Measurements from ENCODE around the gene STAB1.

Gene STAB1

DNA sequence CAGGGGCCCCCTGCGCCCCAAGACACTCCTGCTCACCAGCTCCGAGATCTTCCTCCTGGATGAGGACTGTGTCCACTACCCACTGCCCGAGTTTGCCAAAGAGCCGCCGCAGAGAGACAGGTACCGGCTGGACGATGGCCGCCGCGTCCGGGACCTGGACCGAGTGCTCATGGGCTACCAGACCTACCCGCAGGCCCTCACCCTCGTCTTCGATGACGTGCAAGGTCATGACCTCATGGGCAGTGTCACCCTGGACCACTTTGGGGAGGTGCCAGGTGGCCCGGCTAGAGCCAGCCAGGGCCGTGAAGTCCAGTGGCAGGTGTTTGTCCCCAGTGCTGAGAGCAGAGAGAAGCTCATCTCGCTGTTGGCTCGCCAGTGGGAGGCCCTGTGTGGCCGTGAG lies 3.1 kb upstream of the STAB1 start:
- no peak overlapping the region for H3K9ac ChIP-seq (ENCODE audit: low read depth, low read length)
- no peaks in the 10 kb centered on the region for H3K9me3 ChIP-seq (ENCODE audit: control insufficient read depth, insufficient read depth, low read length)
- peaks cover 60% of the 10 kb centered on the region for H3K36me3 ChIP-seq (ENCODE audit: control insufficient read depth, insufficient read depth, low read length)
- no peaks in the 10 kb centered on the region for H3K27me3 ChIP-seq (ENCODE audit: control insufficient read depth, insufficient read depth, low read length)
- H3K4me3 ChIP-seq (ENCODE audit: low read depth, low read length) = no peak overlapping the region
- H3K4me1 ChIP-seq (ENCODE audit: control insufficient read depth, insufficient read depth, low read length) = no peaks in the 10 kb centered on the region

DNA sequence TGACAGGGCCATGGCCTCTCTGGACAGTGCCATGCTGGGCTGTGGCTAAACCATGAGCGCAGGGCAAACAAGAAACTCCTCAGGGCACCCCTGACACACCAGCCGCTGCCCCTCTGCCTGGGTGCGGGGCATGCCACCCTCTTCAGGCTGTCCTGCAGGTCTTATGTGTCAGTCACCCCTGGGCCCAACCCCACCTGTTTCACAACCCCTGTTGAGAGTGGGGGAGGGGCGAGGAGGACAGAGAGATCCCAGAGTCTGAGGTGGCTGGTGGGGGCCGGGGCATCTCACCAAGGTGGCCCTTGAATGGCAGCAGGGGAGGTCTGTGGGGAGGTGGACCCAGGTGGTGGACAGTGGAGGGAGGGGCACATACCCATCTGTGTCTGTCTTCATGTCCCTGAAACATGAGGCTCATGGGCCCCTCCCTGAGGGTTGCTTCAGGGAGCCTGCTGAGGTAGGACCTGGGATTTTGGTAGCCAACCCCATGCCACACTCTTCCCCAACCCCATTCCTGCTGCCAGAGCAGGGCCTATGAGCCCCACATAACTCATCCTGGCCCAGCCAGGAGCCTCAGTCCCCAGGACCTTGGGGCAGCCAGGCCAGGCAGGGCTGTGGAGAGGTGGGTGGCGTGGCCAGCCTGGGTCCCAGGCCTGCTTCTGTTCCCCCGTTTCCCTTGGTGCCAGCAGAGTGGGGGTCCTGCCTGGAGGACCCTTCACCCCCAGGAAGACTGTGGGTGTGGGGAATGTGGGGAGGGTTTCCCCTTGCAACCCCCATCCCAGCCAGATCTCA lies 1.7 kb upstream of the STAB1 start:
- Histone ChIP-seq H3K4me3 (ENCODE audit: low read depth, low read length) (no peak overlapping the region), H3K27me3 (ENCODE audit: control insufficient read depth, insufficient read depth, low read length) (no peaks in the 10 kb centered on the region), H3K4me1 (ENCODE audit: control insufficient read depth, insufficient read depth, low read length) (no peaks in the 10 kb centered on the region), H3K9me3 (ENCODE audit: control insufficient read depth, insufficient read depth, low read length) (no peaks in the 10 kb centered on the region), H3K36me3 (ENCODE audit: control insufficient read depth, insufficient read depth, low read length) (peaks cover 46% of the 10 kb centered on the region), H3K9ac (ENCODE audit: low read depth, low read length) (no peak overlapping the region)

DNA sequence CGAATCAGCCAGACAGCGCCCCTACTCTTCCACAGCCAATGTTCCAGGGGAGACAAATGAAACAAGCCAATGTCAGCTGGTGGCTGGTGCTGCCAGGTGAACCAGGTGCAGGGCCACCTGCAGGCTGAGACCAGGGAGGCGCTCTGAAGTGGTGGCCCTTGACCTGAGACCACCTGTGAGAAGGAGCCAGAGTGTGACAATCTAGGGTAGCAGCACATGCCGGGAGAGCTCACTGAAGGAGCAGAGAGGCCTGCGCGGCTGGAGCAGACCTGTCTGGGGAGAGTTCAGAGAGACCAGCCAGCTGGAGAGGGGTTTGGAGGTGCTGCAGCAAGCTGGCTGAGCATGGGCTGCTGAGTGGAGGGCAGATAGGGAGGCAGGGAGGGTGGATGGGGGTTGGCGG lies 693 bp upstream of the STAB1 start:
- Histone ChIP-seq H3K27me3 (ENCODE audit: control insufficient read depth, insufficient read depth, low read length) (no peaks in the 10 kb centered on the region), H3K9me3 (ENCODE audit: control insufficient read depth, insufficient read depth, low read length) (no peaks in the 10 kb centered on the region), H3K9ac (ENCODE audit: low read depth, low read length) (no peak overlapping the region), H3K4me1 (ENCODE audit: control insufficient read depth, insufficient read depth, low read length) (no peaks in the 10 kb centered on the region), H3K4me3 (ENCODE audit: low read depth, low read length) (no peak overlapping the region), H3K36me3 (ENCODE audit: control insufficient read depth, insufficient read depth, low read length) (peaks cover 37% of the 10 kb centered on the region)

DNA sequence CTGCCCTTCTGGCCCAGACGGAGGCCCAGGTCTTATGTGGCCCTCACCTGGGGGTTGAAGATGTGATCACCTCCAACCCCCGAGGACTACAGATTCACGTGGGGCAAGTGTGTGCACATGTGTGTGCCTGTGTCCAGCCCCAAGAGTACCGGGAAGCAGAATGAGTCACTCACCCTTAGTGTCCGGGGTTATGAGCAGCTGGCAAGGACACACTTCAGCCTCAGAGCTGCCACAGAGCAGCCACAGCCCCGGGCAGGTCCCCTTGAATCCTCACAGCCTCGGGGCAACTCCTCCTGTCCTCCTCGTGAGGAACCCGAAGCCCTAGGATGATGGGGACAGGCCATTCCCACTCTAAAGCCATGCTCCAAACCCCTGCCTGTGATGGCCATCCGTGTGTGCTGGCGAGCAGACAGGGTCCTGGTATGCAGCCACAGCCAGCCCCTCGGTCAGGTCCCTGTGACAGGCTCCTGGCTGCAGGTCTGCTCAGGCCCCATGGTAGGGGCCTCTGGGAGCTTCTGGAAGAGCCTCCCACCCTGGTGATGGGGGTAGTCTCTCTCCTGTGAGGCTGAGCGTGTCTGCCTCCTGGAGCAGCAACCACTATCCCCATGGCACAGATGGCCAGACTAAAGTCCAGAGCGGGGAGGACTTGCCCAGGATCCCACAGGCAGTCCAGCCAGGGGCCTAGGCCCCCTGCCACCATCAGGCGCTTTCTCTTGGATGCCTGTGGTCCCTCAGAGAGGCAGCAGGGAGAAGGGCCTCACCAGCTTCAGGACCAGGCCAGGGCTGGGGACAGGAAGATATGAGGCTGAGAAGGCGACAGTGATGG lies 852 bp downstream of the STAB1 start:
- peaks cover 22% of the 10 kb centered on the region for H3K36me3 ChIP-seq (ENCODE audit: control insufficient read depth, insufficient read depth, low read length)
- no peaks in the 10 kb centered on the region for H3K27me3 ChIP-seq (ENCODE audit: control insufficient read depth, insufficient read depth, low read length)
- H3K4me1 ChIP-seq (ENCODE audit: control insufficient read depth, insufficient read depth, low read length) = no peaks in the 10 kb centered on the region
- H3K4me3 ChIP-seq (ENCODE audit: low read depth, low read length) = no peak overlapping the region
- H3K9me3 ChIP-seq (ENCODE audit: control insufficient read depth, insufficient read depth, low read length) = no peaks in the 10 kb centered on the region
- no peak overlapping the region for H3K9ac ChIP-seq (ENCODE audit: low read depth, low read length)

DNA sequence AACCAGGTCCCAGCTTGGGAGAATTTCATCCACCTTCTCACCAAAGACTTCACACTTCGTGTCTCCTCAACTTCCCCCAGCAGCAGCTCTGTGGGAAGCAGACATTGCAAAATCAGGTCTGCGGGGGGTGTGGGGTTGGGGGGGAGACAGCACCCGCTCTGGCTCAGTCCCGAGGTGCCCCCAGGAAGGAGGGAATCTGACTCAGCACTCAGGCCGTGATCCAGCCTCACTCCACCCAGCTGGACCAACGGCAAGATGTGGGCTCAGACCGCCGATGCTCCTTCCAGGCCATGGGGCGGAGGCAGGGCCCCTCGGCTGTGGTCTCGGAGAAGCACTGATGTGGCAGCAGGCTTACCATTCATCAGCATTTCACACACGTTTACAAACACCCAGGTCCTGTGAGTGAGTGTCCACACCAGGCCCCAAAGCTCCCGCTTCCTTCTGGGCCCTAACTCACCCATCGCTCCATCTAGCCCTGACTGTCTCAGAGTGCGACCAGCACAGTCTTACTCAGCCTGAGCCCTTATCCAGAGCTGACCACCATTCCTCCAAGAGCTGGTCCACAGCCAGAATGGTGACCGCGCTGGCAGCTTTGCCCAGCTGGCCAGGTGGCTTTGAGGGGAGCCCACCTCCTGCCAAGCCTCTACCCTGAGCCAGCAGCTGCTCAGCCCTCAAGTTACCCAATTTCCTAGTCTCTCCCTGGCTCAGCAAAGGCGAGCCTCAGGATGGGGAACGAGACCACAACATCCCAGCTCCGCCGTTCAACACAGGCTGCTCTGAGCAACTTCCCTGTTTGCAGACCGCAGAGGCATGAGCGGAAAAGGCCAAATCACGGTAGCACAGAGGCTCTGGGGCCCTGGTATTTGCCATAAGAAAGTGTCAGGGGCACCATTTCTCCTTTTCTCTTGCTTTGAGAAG lies 3.3 kb downstream of the STAB1 start:
- Histone ChIP-seq H3K4me3 (ENCODE audit: low read depth, low read length) (no peak overlapping the region), H3K9ac (ENCODE audit: low read depth, low read length) (no peak overlapping the region)

DNA sequence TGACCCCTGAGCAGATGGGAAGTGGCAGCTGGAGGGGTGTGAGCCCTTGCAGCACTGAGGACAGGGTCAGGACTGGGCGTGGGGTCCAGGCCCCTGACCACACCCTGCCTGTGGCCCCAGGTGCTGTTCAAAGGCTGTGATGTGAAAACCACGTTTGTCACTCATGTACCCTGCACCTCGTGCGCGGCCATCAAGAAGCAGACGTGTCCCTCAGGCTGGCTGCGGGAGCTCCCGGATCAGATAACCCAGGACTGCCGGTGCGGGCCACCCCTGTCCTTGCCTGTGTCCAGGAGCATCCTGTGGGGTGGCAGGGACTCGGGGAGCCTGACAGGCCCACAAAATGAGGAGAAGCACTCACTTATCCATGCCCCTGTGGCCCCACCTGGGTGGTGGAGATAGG lies 5.9 kb downstream of the STAB1 start:
- H3K9me3 ChIP-seq (ENCODE audit: control insufficient read depth, insufficient read depth, low read length) = no peaks in the 10 kb centered on the region
- H3K9ac ChIP-seq (ENCODE audit: low read depth, low read length) = no peak overlapping the region
- H3K4me3 ChIP-seq (ENCODE audit: low read depth, low read length) = no peak overlapping the region
- H3K36me3 ChIP-seq (ENCODE audit: control insufficient read depth, insufficient read depth, low read length) = no peaks in the 10 kb centered on the region
- no peaks in the 10 kb centered on the region for H3K4me1 ChIP-seq (ENCODE audit: control insufficient read depth, insufficient read depth, low read length)
- no peaks in the 10 kb centered on the region for H3K27me3 ChIP-seq (ENCODE audit: control insufficient read depth, insufficient read depth, low read length)

More for the DNA sequence above, 3.3 kb downstream of the STAB1 start:
- H3K9me3 ChIP-seq (ENCODE audit: control insufficient read depth, insufficient read depth, low read length) = no peaks in the 10 kb centered on the region
- H3K4me1 ChIP-seq (ENCODE audit: control insufficient read depth, insufficient read depth, low read length) = no peaks in the 10 kb centered on the region
- H3K36me3 ChIP-seq (ENCODE audit: control insufficient read depth, insufficient read depth, low read length) = peaks cover under 1% of the 10 kb centered on the region
- H3K27me3 ChIP-seq (ENCODE audit: control insufficient read depth, insufficient read depth, low read length) = no peaks in the 10 kb centered on the region

DNA sequence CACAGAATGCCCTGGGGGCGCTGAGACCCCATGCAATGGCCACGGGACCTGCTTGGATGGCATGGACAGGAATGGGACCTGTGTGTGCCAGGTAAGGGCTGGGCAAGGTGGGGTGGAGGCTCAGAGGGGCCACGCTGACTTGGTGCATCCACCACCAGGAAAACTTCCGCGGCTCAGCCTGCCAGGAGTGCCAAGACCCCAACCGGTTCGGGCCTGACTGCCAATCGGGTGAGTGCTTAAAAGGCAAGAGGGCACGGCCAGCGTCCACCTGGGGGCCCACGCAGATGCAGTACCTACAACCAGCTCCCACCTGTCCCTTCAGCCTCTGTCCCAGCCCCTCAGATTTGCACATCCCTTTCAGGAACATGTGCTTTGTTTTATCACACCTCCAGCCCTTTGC lies 6.9 kb downstream of the STAB1 start:
- Histone ChIP-seq H3K4me1 (ENCODE audit: control insufficient read depth, insufficient read depth, low read length) (no peaks in the 10 kb centered on the region), H3K27me3 (ENCODE audit: control insufficient read depth, insufficient read depth, low read length) (no peaks in the 10 kb centered on the region), H3K9ac (ENCODE audit: low read depth, low read length) (no peak overlapping the region), H3K4me3 (ENCODE audit: low read depth, low read length) (no peak overlapping the region), H3K9me3 (ENCODE audit: control insufficient read depth, insufficient read depth, low read length) (no peaks in the 10 kb centered on the region), H3K36me3 (ENCODE audit: control insufficient read depth, insufficient read depth, low read length) (no peaks in the 10 kb centered on the region)

DNA sequence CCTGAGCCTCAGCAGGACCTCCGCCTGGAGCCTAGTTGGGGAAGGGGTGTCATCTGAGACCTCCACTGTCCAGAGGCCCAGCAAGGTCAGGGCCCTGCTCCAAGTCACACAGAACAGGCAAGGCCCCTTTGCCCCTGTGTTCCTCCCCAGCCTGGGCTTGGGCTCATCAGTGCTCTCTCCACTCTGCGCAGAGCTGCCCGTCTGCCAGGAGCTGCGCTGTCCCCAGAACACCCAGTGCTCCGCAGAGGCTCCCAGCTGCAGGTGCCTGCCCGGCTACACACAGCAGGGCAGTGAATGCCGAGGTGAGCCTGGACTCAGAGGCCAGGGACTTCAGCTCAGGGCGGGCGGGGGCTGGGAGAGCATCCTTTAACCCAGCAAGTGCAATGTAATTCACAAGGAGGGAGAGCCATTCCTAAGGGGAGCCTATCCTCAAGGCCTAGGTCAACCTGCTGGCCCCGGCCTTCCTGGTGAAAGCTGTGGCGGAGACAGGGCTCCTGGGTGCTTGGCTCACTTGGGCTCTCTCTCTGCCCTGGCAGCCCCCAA lies 7.7 kb downstream of the STAB1 start:
- no peaks in the 10 kb centered on the region for H3K4me1 ChIP-seq (ENCODE audit: control insufficient read depth, insufficient read depth, low read length)

DNA sequence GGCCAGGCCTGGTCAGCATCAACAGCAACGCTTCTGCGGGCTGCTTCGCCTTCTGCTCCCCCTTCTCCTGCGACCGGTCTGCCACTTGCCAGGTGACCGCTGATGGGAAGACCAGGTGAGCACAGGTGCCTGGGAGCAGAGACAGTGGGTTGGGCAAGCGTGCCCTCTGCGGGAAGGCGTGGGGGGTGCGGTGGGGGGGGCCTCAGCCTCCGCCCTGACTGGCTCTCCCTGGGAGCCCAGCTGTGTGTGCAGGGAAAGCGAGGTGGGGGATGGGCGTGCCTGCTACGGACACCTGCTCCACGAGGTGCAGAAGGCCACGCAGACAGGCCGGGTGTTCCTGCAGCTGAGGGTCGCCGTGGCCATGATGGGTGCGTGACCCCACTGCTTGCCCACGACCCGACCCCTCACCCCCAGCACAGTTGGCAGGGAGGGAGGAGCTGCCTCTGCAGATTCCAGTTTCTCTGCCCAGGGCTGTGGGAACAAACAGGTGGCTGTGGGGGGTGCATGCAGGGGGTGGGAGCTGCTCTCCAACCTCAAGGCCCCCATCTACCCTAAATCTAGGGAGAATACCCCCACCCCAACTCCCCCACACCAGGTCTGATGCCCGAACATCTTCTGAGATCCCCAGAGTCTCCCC lies 8.8 kb downstream of the STAB1 start:
- Histone ChIP-seq H3K9me3 (ENCODE audit: control insufficient read depth, insufficient read depth, low read length) (no peaks in the 10 kb centered on the region), H3K9ac (ENCODE audit: low read depth, low read length) (no peak overlapping the region), H3K4me3 (ENCODE audit: low read depth, low read length) (no peak overlapping the region)

More for the DNA sequence above, 7.7 kb downstream of the STAB1 start:
- Histone ChIP-seq H3K9me3 (ENCODE audit: control insufficient read depth, insufficient read depth, low read length) (no peaks in the 10 kb centered on the region), H3K4me3 (ENCODE audit: low read depth, low read length) (no peak overlapping the region), H3K36me3 (ENCODE audit: control insufficient read depth, insufficient read depth, low read length) (no peaks in the 10 kb centered on the region), H3K9ac (ENCODE audit: low read depth, low read length) (peak overlapping the region; percentile 8), H3K27me3 (ENCODE audit: control insufficient read depth, insufficient read depth, low read length) (no peaks in the 10 kb centered on the region)

DNA sequence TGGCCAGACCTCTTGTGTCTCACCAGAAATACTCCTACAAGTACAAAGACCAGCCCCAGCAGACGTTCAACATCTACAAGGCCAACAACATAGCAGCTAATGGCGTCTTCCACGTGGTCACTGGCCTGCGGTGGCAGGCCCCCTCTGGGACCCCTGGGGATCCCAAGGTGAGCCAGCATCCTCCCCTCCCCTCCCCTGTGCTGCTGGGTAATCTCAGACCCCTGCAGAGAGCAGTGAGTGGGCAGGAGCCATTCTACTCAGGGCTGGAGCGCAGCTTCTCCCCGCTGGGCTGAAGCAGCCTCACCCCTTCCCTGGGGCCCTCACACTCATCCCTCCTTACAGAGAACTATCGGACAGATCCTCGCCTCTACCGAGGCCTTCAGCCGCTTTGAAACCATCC lies 9.8 kb downstream of the STAB1 start:
- no peak overlapping the region for H3K9ac ChIP-seq (ENCODE audit: low read depth, low read length)

More for the DNA sequence above, 8.8 kb downstream of the STAB1 start:
- Histone ChIP-seq H3K4me1 (ENCODE audit: control insufficient read depth, insufficient read depth, low read length) (no peaks in the 10 kb centered on the region), H3K27me3 (ENCODE audit: control insufficient read depth, insufficient read depth, low read length) (no peaks in the 10 kb centered on the region), H3K36me3 (ENCODE audit: control insufficient read depth, insufficient read depth, low read length) (no peaks in the 10 kb centered on the region)

More for the DNA sequence above, 9.8 kb downstream of the STAB1 start:
- H3K4me1 ChIP-seq (ENCODE audit: control insufficient read depth, insufficient read depth, low read length) = no peaks in the 10 kb centered on the region
- no peaks in the 10 kb centered on the region for H3K9me3 ChIP-seq (ENCODE audit: control insufficient read depth, insufficient read depth, low read length)
- no peak overlapping the region for H3K4me3 ChIP-seq (ENCODE audit: low read depth, low read length)
- no peaks in the 10 kb centered on the region for H3K36me3 ChIP-seq (ENCODE audit: control insufficient read depth, insufficient read depth, low read length)
- H3K27me3 ChIP-seq (ENCODE audit: control insufficient read depth, insufficient read depth, low read length) = no peaks in the 10 kb centered on the region

Data from iPS-15b (cell line).